HG02763 (cell line): ENCODE measurements around the gene STOML1.
"Not testable (repeated sequence)": the region's sequence is repeated elsewhere in the genome, so short reads cannot be mapped to it uniquely, and the experiment has no call there.

ENCODE experiments used
- ATAC-seq: cut with Tn5 transposase; IDR thresholded peaks from one replicate; pipeline ENCODE4 v1.9.1; 2021; ENCODE audit warnings: mild to moderate bottlenecking, moderate library complexity; ENCODE audit not compliant: unreplicated experiment

The STOML1 gene

GRCh38 chr15:73949496-73949895, 42.6 kb downstream of the STOML1 start:
- no peak for ATAC-seq

GRCh38 chr15:73948982-73949381, 43.1 kb downstream of the STOML1 start:
- ATAC-seq, result no peak

GRCh38 chr15:73948396-73948795, 43.7 kb downstream of the STOML1 start:
- ATAC-seq, result no peak

- ATAC-seq, result no peak
Measured at GRCh38 chr15:73947651-73948050, 44.4 kb downstream of the STOML1 start.

GRCh38 chr15:73946795-73947370, 45.2 kb downstream of the STOML1 start:
- ATAC-seq, result no peak

- no peak for ATAC-seq
Measured at GRCh38 chr15:73946046-73946721, 45.9 kb downstream of the STOML1 start.

GRCh38 chr15:73945130-73945508, 47.0 kb downstream of the STOML1 start:
- no peak for ATAC-seq

- no peak for ATAC-seq
Measured at GRCh38 chr15:73944161-73945129, 47.6 kb downstream of the STOML1 start.

- ATAC-seq, result no peak
Measured at GRCh38 chr15:73942751-73943270, 49.3 kb downstream of the STOML1 start.

GRCh38 chr15:73941871-73942635, 50.0 kb downstream of the STOML1 start:
- no peak for ATAC-seq

GRCh38 chr15:73941449-73941848, 50.6 kb downstream of the STOML1 start:
- no peak for ATAC-seq

- no peak for ATAC-seq
Measured at GRCh38 chr15:73941044-73941443, 51.1 kb downstream of the STOML1 start.

- no peak for ATAC-seq
Measured at GRCh38 chr15:73940061-73940981, 51.8 kb downstream of the STOML1 start.

- no peak for ATAC-seq
Measured at GRCh38 chr15:73939138-73939537, 53.0 kb downstream of the STOML1 start.

GRCh38 chr15:73938516-73938915, 53.6 kb downstream of the STOML1 start:
- ATAC-seq, result not testable (repeated sequence)

- ATAC-seq, result no peak
Measured at GRCh38 chr15:73937726-73938125, 54.4 kb downstream of the STOML1 start.

- ATAC-seq, result no peak
Measured at GRCh38 chr15:73937296-73937695, 54.8 kb downstream of the STOML1 start.

GRCh38 chr15:73936588-73937290, 55.4 kb downstream of the STOML1 start:
- no peak for ATAC-seq

GRCh38 chr15:73936181-73936580, 55.9 kb downstream of the STOML1 start:
- ATAC-seq, result no peak
